Fibroblast of skin of left biceps (primary cell): ENCODE data around the gene GLTPD2.
"Not testable (repeated sequence)": the region's sequence is repeated elsewhere in the genome, so short reads cannot be mapped to it uniquely, and the experiment has no call there.

Source experiments
- DNase-seq, 2 experiments: peaks; one replicate each; pipeline ENCODE4 v3.0.0-alpha.2; 2013; ENCODE audit warnings: low read depth in 2 of 2

GLTPD2 gene

DNA sequence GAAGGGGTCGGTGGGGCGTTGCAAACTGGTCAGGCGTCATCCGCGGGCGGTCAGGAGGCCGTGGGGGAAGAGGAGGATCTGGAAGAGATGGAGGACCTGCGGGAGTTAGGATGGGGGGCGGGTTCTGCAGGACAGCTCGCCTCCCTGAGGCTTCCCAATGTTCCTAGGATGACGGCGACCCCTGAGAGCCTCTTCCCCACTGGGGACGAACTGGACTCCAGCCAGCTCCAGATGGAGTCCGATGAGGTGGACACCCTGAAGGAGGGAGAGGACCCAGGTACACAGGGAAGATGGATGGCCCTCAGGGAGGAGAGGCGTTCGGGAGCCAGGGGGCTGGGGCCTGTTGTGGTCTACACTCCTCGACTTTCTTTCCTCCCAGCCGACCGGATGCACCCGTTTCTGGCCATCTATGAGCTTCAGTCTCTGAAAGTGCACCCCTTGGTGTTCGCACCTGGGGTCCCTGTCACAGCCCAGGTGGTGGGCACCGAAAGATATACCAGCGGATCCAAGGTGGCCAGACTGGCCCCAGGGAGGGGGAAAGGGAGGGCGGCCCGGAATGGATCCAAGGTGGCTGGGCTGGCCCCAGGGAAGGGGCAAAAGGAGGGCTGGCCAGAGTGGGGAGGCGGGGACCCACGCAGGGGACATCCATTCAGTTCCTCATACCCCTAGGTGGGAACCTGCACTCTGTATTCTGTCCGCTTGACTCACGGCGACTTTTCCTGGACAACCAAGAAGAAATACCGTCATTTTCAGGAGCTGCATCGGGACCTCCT, 19.0 kb downstream of the GLTPD2 start:
- DNase-seq, result no peak

DNA sequence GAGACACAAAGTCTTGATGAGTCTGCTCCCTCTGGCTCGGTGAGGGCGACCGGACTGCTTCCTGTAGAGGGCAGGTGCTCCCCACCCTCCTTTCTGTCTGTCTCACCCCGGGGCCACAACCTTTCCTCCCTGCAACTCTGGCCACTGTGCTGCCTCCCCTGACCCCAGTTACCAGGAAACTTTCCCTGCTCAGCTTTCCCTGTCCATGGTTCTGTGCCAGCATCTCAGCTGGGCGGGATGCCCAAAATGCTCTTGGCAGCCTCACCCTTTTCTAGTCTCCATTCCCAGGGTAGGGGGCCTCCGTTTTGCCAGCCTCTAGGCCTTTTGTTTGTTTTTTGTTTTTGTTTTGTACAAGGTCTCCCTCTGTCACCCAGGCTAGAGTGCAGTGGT, 19.6 kb downstream of the GLTPD2 start:
- no peak for DNase-seq

DNA sequence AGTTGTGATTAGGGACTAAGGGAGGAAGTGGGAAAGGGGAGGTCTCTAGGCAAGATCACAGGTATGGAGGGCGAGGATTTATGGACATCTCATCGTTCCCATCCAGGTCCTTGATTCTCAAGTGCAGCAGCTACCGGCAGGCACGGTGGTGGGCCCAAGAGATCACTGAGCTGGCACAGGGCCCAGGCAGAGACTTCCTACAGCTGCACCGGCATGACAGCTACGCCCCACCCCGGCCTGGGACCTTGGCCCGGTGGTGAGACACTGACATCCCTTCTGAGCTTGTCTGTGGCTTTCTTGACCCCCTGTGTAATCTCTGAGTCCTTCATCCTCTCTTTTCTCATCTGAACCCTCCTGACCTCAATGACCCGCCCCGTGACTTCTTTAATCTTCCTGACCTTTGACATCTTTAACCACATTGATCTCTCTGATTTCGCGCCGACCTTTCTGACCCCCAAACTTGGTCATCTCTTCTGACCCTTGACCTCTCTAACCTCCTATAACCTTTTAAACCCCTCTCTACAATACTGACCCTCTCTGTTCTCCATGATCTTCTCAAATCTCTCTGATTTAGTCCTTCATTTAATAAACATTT, 22.0 kb downstream of the GLTPD2 start:
- DNase-seq, result no peak

DNA sequence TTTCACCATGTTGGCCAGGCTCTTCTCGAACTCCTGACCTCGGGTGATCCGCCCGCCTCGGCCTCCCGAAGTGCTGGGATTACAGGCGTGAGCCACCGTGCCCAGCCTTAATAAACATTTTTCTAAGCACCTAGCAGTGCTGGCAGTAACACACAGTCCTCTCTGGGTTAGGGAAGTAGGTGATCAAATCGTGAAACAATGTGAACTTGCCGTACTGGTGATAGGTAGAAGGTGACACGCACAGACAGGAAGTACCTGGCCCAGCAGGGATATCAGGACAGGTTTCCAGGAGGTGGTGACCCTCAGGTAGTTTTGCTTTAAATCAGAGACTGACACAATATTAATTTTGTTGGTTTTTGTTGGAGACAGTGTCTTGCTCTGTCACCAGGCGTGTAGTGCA, 22.7 kb downstream of the GLTPD2 start:
- no peak for DNase-seq

DNA sequence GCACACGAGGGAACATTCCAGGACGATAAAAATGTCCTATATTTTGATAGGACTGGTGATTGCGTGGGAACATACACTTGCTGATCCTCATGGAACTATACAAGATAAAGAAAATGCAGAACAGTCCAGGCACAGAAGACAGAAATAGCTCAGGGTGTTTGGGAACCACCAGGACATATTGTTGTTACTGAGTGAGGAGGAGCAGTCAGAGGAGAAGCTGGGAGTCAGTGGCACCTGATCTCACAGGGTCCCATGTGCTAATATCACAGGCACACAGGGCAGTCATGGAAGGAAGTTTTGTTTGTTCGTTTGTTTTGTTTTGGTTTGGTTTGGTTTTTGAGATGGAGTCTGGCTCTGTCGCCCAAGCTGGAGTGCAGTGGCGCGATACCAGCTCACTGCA, 23.9 kb downstream of the GLTPD2 start:
- no peak for DNase-seq

DNA sequence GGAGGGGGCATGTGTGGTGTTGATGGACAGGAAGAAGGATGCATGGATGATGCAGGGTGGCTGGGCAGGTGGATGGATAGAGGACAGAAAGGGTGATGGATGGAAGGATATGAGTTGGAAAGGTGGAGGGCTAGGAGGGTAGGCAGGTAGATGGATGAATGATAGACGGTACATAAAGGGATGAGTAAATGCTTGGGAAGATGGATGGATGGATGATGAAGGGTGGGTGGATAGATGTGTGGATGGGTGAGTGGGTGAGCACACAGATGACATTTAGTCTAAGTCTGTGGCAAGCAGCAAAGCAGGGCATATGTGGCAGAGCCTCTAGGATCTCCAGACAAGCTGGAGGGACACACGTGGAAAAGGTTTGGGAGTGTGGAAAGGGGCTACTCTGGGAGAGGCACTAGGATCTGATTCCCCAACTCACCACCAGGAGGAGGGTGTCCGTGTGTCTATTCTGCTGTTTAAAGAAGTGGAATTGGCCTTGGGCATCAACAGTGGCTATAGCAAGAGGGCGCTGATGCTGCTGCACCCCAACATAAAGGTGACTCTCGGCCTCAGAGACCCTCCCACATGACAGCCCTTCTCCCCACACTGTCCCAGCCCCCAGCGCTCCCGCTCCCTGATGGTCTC, 26.4 kb downstream of the GLTPD2 start:
- no peak for DNase-seq

DNA sequence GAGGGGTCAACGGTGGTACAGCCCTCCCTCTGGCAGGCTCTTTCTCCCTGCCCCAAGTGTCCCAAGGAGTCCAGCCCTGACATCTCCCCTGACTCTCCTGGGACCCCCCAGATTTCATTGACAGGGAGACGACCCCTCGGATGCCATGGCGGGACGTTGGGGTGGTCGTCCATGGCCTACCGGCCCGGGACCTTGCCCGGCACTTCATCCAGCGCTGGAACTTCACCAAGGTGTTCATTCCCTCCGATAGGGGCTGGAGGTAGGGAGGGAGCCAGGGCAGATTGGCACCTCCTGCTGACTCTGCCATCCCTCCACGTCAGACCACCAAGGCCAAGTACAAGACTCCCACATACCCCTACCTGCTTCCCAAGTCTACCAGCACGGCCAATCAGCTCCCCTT, 28.1 kb downstream of the GLTPD2 start:
- no peak for DNase-seq

DNA sequence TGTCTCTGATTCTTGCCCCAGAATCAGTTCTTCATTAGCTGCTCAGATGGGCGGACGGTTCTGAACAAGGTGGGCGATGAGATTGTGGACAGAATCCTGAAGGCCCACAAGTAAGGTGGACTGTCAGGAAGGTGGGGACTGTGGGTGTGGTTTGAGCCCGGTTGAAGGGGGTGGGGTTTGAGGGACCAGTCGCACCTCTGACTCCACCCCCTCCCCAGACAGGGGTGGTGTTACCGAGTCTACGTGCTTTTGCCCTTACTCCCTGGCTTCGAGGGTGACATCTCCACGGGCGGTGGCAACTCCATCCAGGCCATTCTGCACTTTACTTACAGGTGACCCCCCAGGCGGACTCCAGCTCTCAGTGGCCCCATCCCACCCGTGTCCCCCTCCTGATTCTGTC, 29.5 kb downstream of the GLTPD2 start:
- no peak for DNase-seq

DNA sequence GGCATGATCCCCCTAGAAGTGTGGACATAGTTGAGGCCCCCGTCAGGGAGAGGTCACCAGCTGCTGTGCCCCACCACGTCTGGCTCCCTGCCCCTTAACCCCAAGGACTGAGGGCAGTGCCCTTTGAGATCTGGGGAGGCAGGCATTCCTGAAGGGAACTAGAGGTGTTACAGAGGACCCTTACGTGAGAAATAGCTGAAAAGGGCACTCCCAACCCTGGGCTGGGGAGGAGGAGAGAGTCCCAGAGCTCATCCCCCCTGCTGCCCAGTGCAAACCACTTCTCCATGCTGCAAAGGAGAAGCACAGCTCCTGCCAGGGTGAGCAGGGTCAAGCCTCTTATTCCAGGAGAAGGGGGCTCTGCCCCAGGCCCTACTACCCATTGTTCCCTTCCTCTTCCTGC, 34.1 kb downstream of the GLTPD2 start:
- DNase-seq, result no peak

DNA sequence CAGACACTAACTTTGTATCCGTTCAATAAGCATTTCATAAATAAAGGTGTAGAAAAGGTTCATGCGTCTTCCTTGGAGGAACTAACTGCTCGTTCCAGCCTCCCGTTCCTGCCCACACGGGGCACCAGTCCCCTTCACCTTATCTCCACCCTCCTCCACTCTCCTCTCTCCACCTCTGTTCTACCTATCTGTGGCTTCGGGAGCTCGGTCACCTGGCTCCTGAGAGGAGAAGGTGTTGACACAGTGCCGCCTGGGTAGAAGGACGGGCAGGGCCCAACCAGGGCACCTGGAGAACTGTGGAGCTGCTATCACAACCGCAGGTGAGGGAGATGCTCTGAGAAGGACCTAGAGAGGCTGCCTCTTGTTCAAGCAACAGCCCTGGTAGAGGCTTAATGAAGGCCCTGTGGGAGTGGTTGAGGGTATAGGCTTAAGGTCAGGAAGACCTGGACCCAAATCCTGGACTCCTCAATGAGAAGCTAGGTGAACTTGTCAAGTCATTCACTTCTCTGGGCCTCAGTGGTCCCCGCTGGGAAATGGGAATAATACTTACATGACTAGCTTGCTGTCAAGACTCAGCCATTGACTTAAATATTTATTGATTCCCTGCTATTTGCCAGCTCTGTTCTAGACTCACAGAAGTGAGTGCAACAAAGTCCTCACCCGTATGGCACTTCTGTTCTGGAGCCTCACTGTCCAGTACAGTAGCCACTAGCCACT, 34.8 kb downstream of the GLTPD2 start:
- DNase-seq, result no peak

DNA sequence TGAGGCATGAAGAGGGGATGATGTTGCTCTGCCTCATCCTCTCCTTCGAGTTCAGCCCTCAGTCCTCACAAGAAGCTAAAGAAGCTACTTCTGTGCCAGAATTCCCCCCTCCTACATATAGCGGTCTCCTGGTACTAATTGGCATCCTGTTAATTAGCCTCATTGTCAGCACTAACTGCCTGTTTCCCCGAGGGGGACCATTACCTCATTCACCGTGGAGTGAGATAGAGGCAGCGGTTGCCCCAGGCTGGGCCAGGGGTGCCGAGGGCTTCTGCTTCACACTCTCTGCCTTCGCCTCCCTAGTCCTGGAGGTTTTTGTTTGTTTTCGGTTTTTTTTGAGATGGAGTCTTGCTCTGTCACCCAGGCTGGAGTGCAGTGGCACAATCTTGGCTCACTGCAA, 38.6 kb downstream of the GLTPD2 start:
- DNase-seq, result no peak

DNA sequence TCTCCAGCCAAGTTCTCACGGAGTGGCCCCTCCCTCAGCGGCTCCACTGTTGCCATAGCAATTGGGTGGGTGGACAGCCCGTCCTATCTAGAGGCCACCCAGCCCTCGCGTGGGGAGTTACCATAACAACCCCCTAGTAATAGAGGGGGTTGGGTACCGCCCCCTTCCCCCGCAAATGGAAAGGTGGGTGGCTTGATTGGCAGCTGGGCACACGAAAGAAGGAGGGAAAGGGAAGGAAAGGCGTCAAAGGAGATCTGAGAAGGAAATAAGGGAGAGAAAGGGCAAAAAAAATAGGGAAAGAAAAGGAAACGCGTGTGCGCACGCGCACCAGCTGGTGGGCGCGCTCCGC, 44.0 kb downstream of the GLTPD2 start:
- DNase-seq, result not testable (repeated sequence)

DNA sequence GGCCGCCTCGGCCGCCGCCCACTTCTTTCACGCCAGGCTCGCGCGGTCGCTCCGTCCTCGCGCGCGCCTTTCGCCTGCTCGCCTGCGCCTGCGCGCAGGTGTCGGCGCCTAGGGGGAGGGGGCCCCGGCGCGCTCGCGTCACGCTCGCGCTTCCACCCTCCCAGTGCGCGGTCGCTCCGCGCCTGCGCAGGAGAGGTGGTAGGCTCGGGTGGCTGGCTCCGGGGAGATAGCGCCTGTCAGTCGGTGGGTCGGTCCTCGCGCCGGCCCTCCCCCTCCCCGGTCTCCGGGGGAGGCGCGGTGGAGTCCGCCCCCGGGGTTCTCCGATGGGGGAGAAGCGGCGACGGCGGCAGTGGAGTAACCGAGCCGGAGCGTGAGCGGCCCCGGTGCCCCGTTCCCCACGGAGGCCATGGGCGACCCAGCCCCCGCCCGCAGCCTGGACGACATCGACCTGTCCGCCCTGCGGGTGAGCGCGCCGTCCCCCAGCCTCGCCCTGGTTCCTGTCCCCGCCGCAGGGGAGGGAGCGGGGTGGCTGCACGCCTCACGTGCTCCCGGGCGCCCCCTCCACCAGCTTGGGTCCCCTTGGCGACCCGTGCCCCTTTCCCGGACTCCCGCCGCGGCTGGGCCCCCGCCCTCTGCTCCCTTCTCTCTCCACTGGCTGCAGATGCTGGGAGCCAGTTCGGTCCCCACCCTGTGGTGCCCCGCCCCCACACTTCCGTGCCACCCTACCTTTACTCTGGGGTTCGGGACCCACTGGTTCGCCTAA, 44.6 kb downstream of the GLTPD2 start, which contains the start of gene MINK1:
TSS of gene MINK1 (plus strand) at position 163 of the 763 bp plus-strand sequence. CDS start at position 407, 244 bp downstream.
- peak; percentile 84 to 86 for DNase-seq

DNA sequence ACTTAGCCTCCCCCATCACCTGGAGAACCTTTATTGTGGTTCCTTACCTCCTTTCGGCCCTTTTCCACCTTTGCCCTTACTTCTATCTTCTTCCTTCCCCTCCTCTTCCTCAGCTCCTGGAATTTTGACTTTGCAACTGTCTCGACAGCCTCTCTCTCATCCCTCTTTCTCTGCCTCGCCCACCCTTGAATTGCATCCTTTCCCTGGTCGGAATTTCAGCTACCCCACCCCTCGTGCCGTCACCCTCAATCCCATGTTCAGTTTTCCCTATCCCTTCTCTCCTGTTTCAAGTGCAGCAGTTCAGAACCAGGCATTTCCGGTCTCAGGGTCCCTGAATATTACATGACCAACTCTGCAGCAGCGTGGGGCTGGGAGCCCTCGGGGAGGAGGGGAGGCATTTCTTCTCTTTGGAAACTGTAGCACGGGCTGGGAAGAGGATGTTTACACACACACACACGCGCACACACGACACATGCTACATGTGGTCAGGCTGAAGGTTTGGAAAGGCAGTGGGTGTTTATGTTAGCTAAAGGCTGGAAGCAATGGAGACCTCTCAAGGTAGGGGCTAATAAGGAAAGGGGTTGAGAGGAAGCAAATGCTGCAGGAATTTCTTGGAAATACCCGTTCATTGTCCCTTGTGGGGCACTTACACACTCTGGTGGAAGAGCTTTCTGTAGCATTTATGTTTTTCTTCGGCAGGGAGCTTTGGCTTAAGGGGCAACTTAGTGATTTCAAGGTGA, 45.3 kb downstream of the GLTPD2 start:
- DNase-seq, result no peak

DNA sequence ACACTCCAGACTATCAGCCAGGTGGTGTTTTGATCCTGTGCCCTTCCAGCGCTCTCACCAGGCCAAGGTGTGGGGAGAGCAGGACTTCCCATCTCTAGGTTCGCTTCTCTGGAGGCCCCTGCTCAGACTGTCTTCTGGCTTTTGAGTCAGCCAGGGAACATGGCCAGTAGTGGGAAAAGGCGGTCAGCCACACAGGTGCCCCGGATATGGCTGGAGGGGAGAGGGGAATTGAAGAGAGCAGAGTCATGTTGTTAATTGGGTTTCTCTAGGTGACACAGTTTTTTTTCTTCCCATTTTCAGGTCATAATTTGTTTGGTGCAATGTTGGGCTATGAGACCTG, 45.9 kb downstream of the GLTPD2 start:
- no peak for DNase-seq

DNA sequence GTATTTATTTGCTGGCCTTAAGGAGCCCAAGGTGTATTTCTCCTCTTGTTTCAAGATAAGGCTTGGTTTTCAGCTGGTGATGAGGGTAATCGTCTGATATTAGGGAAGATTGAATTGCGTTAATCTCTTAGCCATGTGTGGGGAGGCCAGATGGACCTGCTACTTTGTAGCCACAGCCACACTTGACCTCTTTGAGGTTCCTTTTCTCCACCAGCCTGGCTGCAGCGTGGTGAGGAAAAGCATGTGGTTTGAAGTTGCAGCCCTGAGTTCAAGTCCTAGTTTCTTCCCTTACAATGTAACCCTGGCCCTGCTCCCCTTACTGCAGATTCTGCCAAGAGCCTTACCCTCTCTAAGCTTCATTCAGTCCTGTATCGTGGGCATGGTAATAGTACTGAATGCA, 47.5 kb downstream of the GLTPD2 start:
- no peak for DNase-seq

DNA sequence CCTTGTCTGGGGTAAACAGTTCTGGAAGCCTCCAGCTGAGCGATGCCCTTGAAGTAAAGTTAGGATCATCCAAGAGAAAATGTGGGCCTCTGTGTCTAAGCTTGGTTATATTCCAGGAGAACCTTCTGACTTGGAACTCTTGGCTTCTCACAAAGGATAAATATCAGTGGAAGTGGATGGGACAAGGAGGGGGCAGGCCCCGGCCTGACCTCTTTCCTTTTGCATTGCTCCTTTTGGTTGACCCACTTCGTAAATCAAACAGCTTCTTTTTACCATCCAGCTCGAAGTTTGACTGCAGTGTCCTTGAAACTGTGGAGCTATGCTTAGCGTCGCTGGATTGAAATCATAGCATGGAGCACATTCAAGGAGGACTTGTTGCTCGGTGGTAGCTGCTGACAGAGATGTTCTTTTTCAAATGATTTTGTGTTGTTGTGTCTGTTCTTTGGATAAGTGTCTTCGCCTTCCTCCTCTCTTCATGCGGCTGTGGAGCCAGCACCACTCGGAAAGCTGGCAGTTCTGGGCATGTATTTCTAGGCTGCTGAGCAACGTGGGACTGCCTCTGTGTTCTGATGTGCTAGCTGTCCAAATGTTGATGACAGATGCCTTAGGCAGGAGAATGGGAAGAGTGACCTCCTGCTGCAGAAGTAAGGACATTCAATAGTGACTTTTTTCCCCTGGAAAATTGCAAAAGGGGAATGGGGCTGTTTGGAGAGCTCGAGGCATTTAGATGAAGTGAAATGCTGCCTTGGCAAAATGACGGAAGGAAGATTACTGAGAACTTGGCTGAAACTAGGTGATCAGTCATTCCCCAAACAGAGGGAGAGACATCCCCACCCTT, 48.9 kb downstream of the GLTPD2 start:
- no peak for DNase-seq

DNA sequence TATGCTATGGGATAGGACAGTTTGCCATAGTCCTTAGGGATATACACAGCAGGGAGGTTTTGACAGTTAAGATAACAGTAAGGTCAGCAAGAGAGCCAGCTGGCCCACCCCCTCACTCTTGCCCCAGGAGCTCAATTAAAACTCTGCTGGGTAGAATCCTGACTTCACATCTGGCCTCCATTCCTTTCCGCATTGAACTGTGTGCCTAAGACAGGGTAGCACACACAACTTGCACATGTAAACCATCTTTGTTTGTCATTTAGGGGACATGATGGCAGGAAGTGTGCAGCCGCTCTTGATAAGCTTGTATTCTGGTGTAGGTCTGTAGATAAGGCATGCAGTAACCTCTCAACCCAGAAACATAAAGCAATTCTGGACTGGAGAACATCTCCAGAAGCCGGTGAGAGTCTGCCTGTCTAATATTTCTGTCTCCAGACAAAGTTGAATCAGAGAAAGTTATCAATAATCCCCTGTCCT, 49.6 kb downstream of the GLTPD2 start:
- no peak for DNase-seq

DNA sequence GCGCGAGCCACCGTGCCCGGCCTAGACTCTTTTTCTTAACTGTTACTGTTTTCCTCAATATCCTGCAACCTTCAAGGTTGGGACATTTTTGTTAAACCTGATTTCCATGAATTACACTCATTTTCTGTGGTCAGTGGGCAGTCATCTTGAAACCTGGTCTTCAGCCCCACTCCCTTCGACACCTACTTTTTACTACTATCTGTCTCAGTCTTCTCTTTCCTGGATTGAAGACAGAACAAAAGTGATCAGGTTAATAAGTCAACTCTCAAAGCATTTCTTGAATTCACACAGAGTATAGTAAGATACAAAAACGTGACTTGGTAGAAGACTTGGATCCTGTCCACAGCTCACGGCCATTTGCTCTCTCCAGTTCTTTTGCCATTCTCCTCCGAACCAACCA, 50.5 kb downstream of the GLTPD2 start:
- DNase-seq, result no peak
